Measurements from ENCODE around the gene SDF2L1. TPM values are rescaled to one million over a fixed set of nuclear protein-coding genes. Genes with fewer than 3 reads are reported as not detected.

SDF2L1 gene
- total and polyA plus RNA-seq, 9 of the 15 experiments (the other 6 are each of a cell fraction or from before 2014, with no cell fraction given), result 15.1 to 989 (median 124) TPM

- ATAC-seq, result no peak
- Histone ChIP-seq H3K4me3 (no peak overlapping the region), H3K27me3 (ENCODE audit: control insufficient read depth in 2 of 2, insufficient read depth in 2 of 2, low read length in 2 of 2) (no peaks in the 10 kb centered on the region), H3K79me2 (ENCODE audit: control insufficient read depth, insufficient read depth, low read length) (no peaks in the 10 kb centered on the region), H3K27ac (ENCODE audit: extremely low read depth, low read depth, low read length) (no peak overlapping the region), H2AFZ (ENCODE audit: low read depth, low read length) (no peak overlapping the region), H3K9me3 (replicated peaks; ENCODE audit: control insufficient read depth, insufficient read depth, low read depth, low read length) (no peaks in the 10 kb centered on the region), H4K20me1 (replicated peaks; ENCODE audit: control insufficient read depth, insufficient read depth, low read length) (peaks cover 10% of the 10 kb centered on the region; the same call in 1 of the 2 replicates), H3K36me3 (ENCODE audit: control insufficient read depth, insufficient read depth, low read length) (peaks cover 84% of the 10 kb centered on the region; the same call in 2 of the 3 replicates), H3K9ac (ENCODE audit: insufficient read depth in 1 of 2, low read depth in 2 of 2, low read length in 2 of 2) (peak overlapping the region in 1 of 2 experiments; percentile 64; a peak in 2 of 4 replicates), H3K4me1 (replicated peaks in 1 of 2; ENCODE audit: control insufficient read depth in 2 of 2, insufficient read depth in 2 of 2, low read length in 2 of 2) (peaks cover 5 to 49% of the 10 kb centered on the region in 2 experiments; a peak in 3 of 5 replicates), H3K9me1 (ENCODE audit: control insufficient read depth, insufficient read depth, low read length) (peaks cover 10% of the 10 kb centered on the region), H3K4me2 (ENCODE audit: insufficient read depth, low read length) (no peak overlapping the region)
- ChIA-PET CTCF (ENCODE audit: low intra/inter-chr PET ratio) (no interaction called here), POLR2A (interaction anchor here (0.6 to 8.6 kb wide), 8 partner anchors 8 to 88 kb away, joined by 3 to 111 read pairs (median 6); partner anchors contain the start of genes PPIL2 and SDF2L1)
- no peak for FAIRE-seq
- no TSS peak for BruUV-seq (replicated peaks)
- 96% methylated on average over 6 of the region's 6 CpGs for WGBS (ENCODE audit: insufficient coverage, low coverage, missing lambda C conversion rate)
- in situ Hi-C loops (cut with MboI), result no loop called here
- intact Hi-C loops (cut with micrococcal nuclease), result no loop called here
- DNase-seq (ENCODE audit: extremely low read depth in 1 of 4, low spot score in 3 of 4), result peak in 1 of 4 experiments; percentile 63
- TF ChIP-seq ZFX (CRISPR knock-in tag; IDR thresholded peaks at IDR 0.05) (0 out of 2 replicates have a peak, but pooled peaks have one; percentile 31), STAT5A (IDR thresholded peaks at IDR 0.05; ENCODE audit: borderline replicate concordance, low read length) (no peak), ZNF133 (CRISPR knock-in tag; IDR thresholded peaks at IDR 0.05) (0 out of 2 replicates have a peak, but pooled peaks have one; percentile 2), GABPB1 (CRISPR knock-in tag; IDR thresholded peaks at IDR 0.05) (no peak), HMGN3 (IDR thresholded peaks at IDR 0.05; ENCODE audit: borderline replicate concordance, extremely low read depth, insufficient read length, low read depth, low read length) (peak; percentile 16), RBFOX2 (IDR thresholded peaks at IDR 0.05; ENCODE audit: low read depth, low read length) (no peak; the same call in 1 of the 2 replicates), ZBTB33 (CRISPR knock-in tag; IDR thresholded peaks at IDR 0.05) (no peak), NR1H2 (CRISPR knock-in tag; IDR thresholded peaks at IDR 0.05) (0 out of 2 replicates have a peak, but pooled peaks have one; percentile 48), SMC3 (conservative IDR thresholded peaks at IDR 0.05; ENCODE audit: insufficient read depth, low read depth, low read length) (no peak), ZNF79 (CRISPR knock-in tag; IDR thresholded peaks at IDR 0.05; ENCODE audit: low read depth) (no peak), PTTG1 (tag; IDR thresholded peaks at IDR 0.05; ENCODE audit: low read depth) (no peak), NFXL1 (CRISPR knock-in tag; IDR thresholded peaks at IDR 0.05) (no peak), TAL1 (IDR thresholded peaks at IDR 0.05) (no peak), MAX (CRISPR knock-in tag; IDR thresholded peaks at IDR 0.05) (0 out of 2 replicates have a peak, but pooled peaks have one; percentile 2), ZNF354B (CRISPR knock-in tag; IDR thresholded peaks at IDR 0.05) (no peak), RHOXF2B (CRISPR knock-in tag; conservative IDR thresholded peaks at IDR 0.05) (no peak), ZFP36 (IDR thresholded peaks at IDR 0.05; ENCODE audit: low read depth, low read length, partially characterized antibody) (no peak), HMGXB4 (CRISPR knock-in tag; IDR thresholded peaks at IDR 0.05) (0 out of 2 replicates have a peak, but pooled peaks have one; percentile 3), MTA3 (IDR thresholded peaks at IDR 0.05; ENCODE audit: borderline replicate concordance) (no peak)
Observed at GRCh38 chr22:21688341-21688705, 46.2 kb downstream of the SDF2L1 start.
